HL-60 (cell line): ENCODE measurements around the gene PRPSAP1.

Experiments used
- DNase-seq, 2 experiments: peaks; one replicate each; pipeline ENCODE4 v3.0.0-alpha.2; 2010 to 2020; ENCODE audit warnings: low read depth in 1 of 2, low spot score in 1 of 2
- H3K27ac ChIP-seq: fragments of 250-450 bp; sonication (Bioruptor Pico); replicated peaks from 2 replicates; pipeline ENCODE4 v1.5.1; 2020; ENCODE audit warnings: mild to moderate bottlenecking, moderate library complexity
- H3K27me3 ChIP-seq: fragments of 250-450 bp; sonication (Bioruptor Pico); 2 replicates; pipeline ENCODE4 v1.5.1; 2021; ENCODE audit warnings: mild to moderate bottlenecking, moderate library complexity; ENCODE audit not compliant: insufficient read depth, poor library complexity, severe bottlenecking
- H3K4me3 ChIP-seq: replicated peaks from 2 replicates; pipeline ENCODE4 v1.5.1; 2011; ENCODE audit warnings: mild to moderate bottlenecking, control low read depth, low read length; ENCODE audit not compliant: insufficient read depth
- CTCF ChIP-seq: IDR thresholded peaks from one replicate; pipeline ENCODE4 v1.5.1; 2011; ENCODE audit warnings: low read length, control low read depth, inconsistent platforms; ENCODE audit not compliant: insufficient read depth
- GABPA ChIP-seq: IDR thresholded peaks from 2 replicates; pipeline ENCODE4 v1.6.1; 2012; ENCODE audit warnings: low read depth
- POLR2AphosphoS5 ChIP-seq: IDR thresholded peaks from 2 replicates; pipeline ENCODE4 v1.6.1; 2012; ENCODE audit warnings: low read depth
- REST ChIP-seq: IDR thresholded peaks from 2 replicates; pipeline ENCODE4 v1.6.1; 2012; ENCODE audit warnings: low read depth; ENCODE audit not compliant: insufficient replicate concordance
- SPI1 ChIP-seq: IDR thresholded peaks from 2 replicates; pipeline ENCODE4 v1.6.1; 2012; ENCODE audit warnings: low read depth, mild to moderate bottlenecking, borderline replicate concordance

The PRPSAP1 gene

GRCh38 chr17:76336756-76337412 is 16.8 kb downstream of the PRPSAP1 start:
- TF ChIP-seq POLR2AphosphoS5 = no peak
- no peak for TF ChIP-seq REST
- no peak for TF ChIP-seq GABPA
- no peak for TF ChIP-seq SPI1
- no peak for TF ChIP-seq CTCF
- Histone ChIP-seq H3K4me3 (no peak overlapping the region), H3K27ac (no peak overlapping the region), H3K27me3 (no peaks in the 10 kb centered on the region)
- no peak for DNase-seq

- no peak overlapping the region for H3K4me3 ChIP-seq
- H3K27ac ChIP-seq = no peak overlapping the region
- H3K27me3 ChIP-seq = no peaks in the 10 kb centered on the region
- DNase-seq = no peak
- TF ChIP-seq CTCF (no peak), REST (no peak), POLR2AphosphoS5 (no peak), SPI1 (no peak), GABPA (no peak)
These were observed 17.9 kb downstream of the PRPSAP1 start for GRCh38 chr17:76335716-76336381.

- H3K27ac ChIP-seq = no peak overlapping the region
These were observed 19.8 kb downstream of the PRPSAP1 start for GRCh38 chr17:76333673-76334505.

More at GRCh38 chr17:76333673-76334505, 19.8 kb downstream of the PRPSAP1 start:
- DNase-seq = no peak
- TF ChIP-seq SPI1 (no peak), CTCF (no peak)
- no peak overlapping the region for H3K4me3 ChIP-seq
- H3K27me3 ChIP-seq = no peaks in the 10 kb centered on the region
